B cell (primary cell): ENCODE data around the gene C12orf56. TPM values are rescaled to one million over a fixed set of nuclear protein-coding genes. Genes with fewer than 3 reads are reported as not detected.

Source experiments
- ATAC-seq: fragments of 200-7000 bp; cut with Tn5 transposase; one replicate; pipeline ENCODE4 v1.10.0; 2021; ENCODE audit warnings: low read depth, mild to moderate bottlenecking, moderate number of reproducible peaks, moderate library complexity
- CTCF ChIA-PET: fragments of 350-600 bp; sonication (Branson Sonifier 250); formaldehyde crosslinking; loops from one replicate; lab custom pipeline; 2021; ENCODE audit warnings: antibody characterized with exemption, inconsistent platforms; lab: Charles Lee
- POLR2A ChIA-PET: fragments of 350-600 bp; sonication (Branson Sonifier 250); formaldehyde crosslinking; loops from one replicate; lab custom pipeline; 2021; ENCODE audit warnings: antibody characterized with exemption; lab: Charles Lee
- DNase-seq: peaks from one replicate; pipeline ENCODE4 v3.0.0; 2013
- H2AFZ ChIP-seq: 2 replicates; pipeline ENCODE4 v1.6.1; 2012; ENCODE audit warnings: mild to moderate bottlenecking, low read depth, low read length; ENCODE audit not compliant: insufficient read depth, poor library complexity, severe bottlenecking
- H3K27ac ChIP-seq, 2 donors: 1 replicate in 1 of 2; 2 replicates in 1 of 2; pipeline ENCODE4 v1.5.1; 2012 to 2013; ENCODE audit warnings: low read length in 2 of 2, mild to moderate bottlenecking in 2 of 2, moderate library complexity in 1 of 2
- H3K27me3 ChIP-seq, 4 experiments: fragments of 200-600 bp in 1 of 4; sonication (generic) in 1 of 4; replicated peaks in 1 of 4; 1 replicate in 2 of 4; 2 replicates in 2 of 4; pipeline versions ENCODE4 v1.6.1 to v1.7.0; 2013 to 2016; ENCODE audit warnings: low read length in 3 of 4, mild to moderate bottlenecking in 2 of 4, mixed read lengths in 1 of 4, moderate library complexity in 1 of 4; ENCODE audit not compliant: insufficient read depth in 4 of 4, control insufficient read depth in 3 of 4; ENCODE audit errors: control extremely low read depth in 1 of 4
- H3K36me3 ChIP-seq, 2 experiments: replicated peaks in 1 of 2; 1 replicate in 1 of 2; 2 replicates in 1 of 2; pipeline versions ENCODE4 v1.6.1 to v1.7.1; 2013; ENCODE audit warnings: low read length in 1 of 2; ENCODE audit not compliant: insufficient read depth in 2 of 2, control insufficient read depth in 1 of 2; ENCODE audit errors: control extremely low read depth in 1 of 2, extremely low read depth in 1 of 2
- H3K4me1 ChIP-seq, 2 donors: fragments of 200-600 bp in 1 of 2; sonication (generic) in 1 of 2; 1 replicate in 1 of 2; 2 replicates in 1 of 2; pipeline versions ENCODE4 v1.5.1 to v1.6.1; 2013 to 2017; ENCODE audit warnings: low read length in 2 of 2; ENCODE audit not compliant: control insufficient read depth in 2 of 2, insufficient read depth in 2 of 2
- H3K4me2 ChIP-seq: replicated peaks from 2 replicates; pipeline ENCODE3; 2012; ENCODE audit warnings: mild to moderate bottlenecking, low read depth, low read length; ENCODE audit not compliant: poor library complexity, severe bottlenecking
- H3K4me3 ChIP-seq, 5 experiments: fragments of 200-600 bp in 1 of 5; sonication (generic) in 1 of 5; 1 replicate in 3 of 5; 2 replicates in 2 of 5; pipeline versions ENCODE4 v1.5.1 to v1.7.0; 2011 to 2016; ENCODE audit warnings: low read length in 4 of 5, mild to moderate bottlenecking in 4 of 5, low read depth in 2 of 5, control low read depth in 1 of 5, moderate library complexity in 1 of 5; ENCODE audit not compliant: insufficient read depth in 1 of 5; ENCODE audit errors: control extremely low read depth in 1 of 5, extremely low read depth in 1 of 5
- H3K79me2 ChIP-seq: fragments of 200-600 bp; sonication (generic); one replicate; pipeline ENCODE4 v1.6.0; 2016; ENCODE audit warnings: low read length; ENCODE audit not compliant: control insufficient read depth, insufficient read depth
- H3K9ac ChIP-seq: fragments of 200-600 bp; sonication (generic); 2 replicates; pipeline ENCODE4 v1.6.1; 2017; ENCODE audit warnings: mild to moderate bottlenecking, low read length, moderate library complexity
- H3K9me3 ChIP-seq, 3 donors: one replicate each; pipeline versions ENCODE4 v1.6.1 to v1.7.1; 2013; ENCODE audit warnings: low read length in 2 of 3; ENCODE audit not compliant: control insufficient read depth in 2 of 3, insufficient read depth in 1 of 3; ENCODE audit errors: control extremely low read depth in 1 of 3
- H4K20me1 ChIP-seq: 2 replicates; pipeline ENCODE4 v1.6.0; 2012; ENCODE audit warnings: mild to moderate bottlenecking, low read length; ENCODE audit not compliant: insufficient read depth, control insufficient read depth, poor library complexity, severe bottlenecking
- H3K27ac Mint-ChIP-seq: one replicate; pipeline ENCODE4 v1.8.0; 2021; ENCODE audit warnings: mixed read lengths
- H3K27me3 Mint-ChIP-seq: one replicate; pipeline ENCODE4 v1.8.0; 2021; ENCODE audit warnings: mixed read lengths
- H3K4me1 Mint-ChIP-seq: one replicate; pipeline ENCODE4 v1.8.0; 2021; ENCODE audit warnings: mixed read lengths
- H3K4me3 Mint-ChIP-seq: one replicate; pipeline ENCODE4 v1.8.0; 2021; ENCODE audit warnings: mixed read lengths
- H3K9me3 Mint-ChIP-seq: one replicate; pipeline ENCODE4 v1.8.0; 2022; ENCODE audit warnings: mixed read lengths; ENCODE audit not compliant: insufficient read depth
- CTCF ChIP-seq: fragments of 200-600 bp; IDR thresholded peaks from one replicate; pipeline ENCODE4 v1.8.0; 2022; ENCODE audit warnings: antibody characterized with exemption, mild to moderate bottlenecking
- EZH2 ChIP-seq: IDR thresholded peaks from 2 replicates; pipeline ENCODE4 v1.6.1; 2012; ENCODE audit warnings: borderline replicate concordance, low read depth, mild to moderate bottlenecking, moderate library complexity, low read length; ENCODE audit not compliant: insufficient read depth, poor library complexity, severe bottlenecking
- WGBS: methylation state at CpG from one replicate; pipeline ENCODE4 v1.1.5; 2013; ENCODE audit warnings: missing lambda C conversion rate; ENCODE audit not compliant: insufficient coverage; 5-methylcytosine and 5-hydroxymethylcytosine counted together
- intact Hi-C: fragments of 100-400 bp; cut with micrococcal nuclease; formaldehyde crosslinking; loops from one replicate; pipeline ENCODE4 v1.10.0; 2022
- polyA plus RNA-seq: library from polyadenylated mRNA; depleted of rRNA; stranded (reverse); fragments of >200 nt; gene quantifications from 2 replicates; pipeline ENCODE4 v1.2.3, GENCODE V29; 2012
- total RNA-seq, 2 donors: library from RNA; stranded (reverse); fragments of 120-200 nt in 1 of 2; gene quantifications; 1 replicate in 1 of 2; 2 replicates in 1 of 2; pipeline versions ENCODE4 v1.2.3 to v1.2.4, GENCODE V29; 2013 to 2022

C12orf56 gene
- total and polyA plus RNA-seq, 2 donors (not counting 1 experiment from before 2014, with no cell fraction given), result not detected

- Histone ChIP-seq H3K27me3 (peaks cover 0 to 33% (median 12%) of the 10 kb centered on the region in 4 experiments), H3K9me3 (peaks cover 0 to 14% (median 0%) of the 10 kb centered on the region in 3 donors), H2AFZ (no peak overlapping the region), H3K4me1 (peaks cover 3 to 11% of the 10 kb centered on the region in 2 donors), H3K9ac (no peak overlapping the region), H3K79me2 (no peaks in the 10 kb centered on the region), H4K20me1 (no peaks in the 10 kb centered on the region), H3K4me2 (no peak overlapping the region), H3K36me3 (no peaks in the 10 kb centered on the region), H3K4me3 (no peak overlapping the region), H3K27ac (no peak overlapping the region)
- CTCF ChIA-PET, result no interaction called here
- DNase-seq (no peak), ATAC-seq (no peak)
- Mint-ChIP-seq H3K9me3 (no peaks in the 10 kb centered on the region), H3K4me1 (peaks cover 6% of the 10 kb centered on the region), H3K27me3 (peaks cover 29% of the 10 kb centered on the region), H3K4me3 (no peak overlapping the region), H3K27ac (no peak overlapping the region)
- TF ChIP-seq CTCF (peak; percentile 22), EZH2 (no peak)
- POLR2A ChIA-PET, result no interaction called here
- intact Hi-C loops, result no loop called here
- WGBS, result 67% methylated on average over 1 of the region's 3 CpGs
Observed at GRCh38 chr12:64392221-64392620, 1.7 kb upstream of the C12orf56 start.

DNA sequence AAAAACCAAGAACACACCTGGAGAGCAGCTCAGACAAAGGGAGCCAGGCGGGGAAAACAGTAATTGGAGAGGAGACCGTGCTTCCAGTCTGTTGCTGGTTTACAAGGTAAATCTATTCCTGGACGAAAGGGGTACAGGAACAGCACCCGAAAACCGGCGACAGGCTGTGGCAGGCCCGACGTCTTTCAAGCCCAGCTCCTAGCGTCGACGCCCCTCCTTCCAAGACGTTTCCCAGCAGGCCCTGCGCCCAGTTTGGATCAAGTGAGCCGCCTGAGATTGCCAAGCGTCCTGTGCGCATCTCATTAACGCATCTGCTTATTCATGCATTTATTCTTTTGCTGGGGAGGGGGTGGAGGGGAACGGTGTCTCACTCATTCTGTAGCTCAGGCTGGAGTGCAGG, 1.4 kb downstream of the C12orf56 start:
- 88% methylated on average over 15 of the region's 18 CpGs for WGBS
- Mint-ChIP-seq H3K4me1 (peaks cover 6% of the 10 kb centered on the region), H3K4me3 (no peak overlapping the region), H3K27me3 (peaks cover 24% of the 10 kb centered on the region), H3K27ac (no peak overlapping the region), H3K9me3 (no peaks in the 10 kb centered on the region)
- no peak overlapping the region for H3K4me3 ChIP-seq
- DNase-seq (no peak), ATAC-seq (no peak)
- H3K4me1 ChIP-seq, result peaks cover 3 to 11% of the 10 kb centered on the region in 2 donors
- no peaks in the 10 kb centered on the region for H3K36me3 ChIP-seq
- no peak overlapping the region for H3K27ac ChIP-seq
- H3K4me2 ChIP-seq, result no peak overlapping the region
- no peak overlapping the region for H2AFZ ChIP-seq
- TF ChIP-seq CTCF (no peak), EZH2 (no peak)
- CTCF ChIA-PET, result interaction anchor here (0.6 kb wide), 1 partner anchor 251 kb away, joined by 3 read pairs; no protein-coding TSS in a partner anchor
- POLR2A ChIA-PET, result no interaction called here
- H3K27me3 ChIP-seq, result peaks cover 0 to 33% (median 12%) of the 10 kb centered on the region in 4 experiments
- H3K79me2 ChIP-seq, result no peaks in the 10 kb centered on the region
- H4K20me1 ChIP-seq, result no peaks in the 10 kb centered on the region
- H3K9ac ChIP-seq, result no peak overlapping the region
- intact Hi-C loops, result no loop called here
- H3K9me3 ChIP-seq, result peaks cover 0 to 14% (median 0%) of the 10 kb centered on the region in 3 donors
